GM19351 (cell line): Measurements from ENCODE around the gene NBL1.

Source experiments
- ATAC-seq: cut with Tn5 transposase; IDR thresholded peaks from one replicate; pipeline ENCODE4 v1.9.1; 2021; ENCODE audit warnings: mild to moderate bottlenecking, moderate library complexity; ENCODE audit not compliant: unreplicated experiment

The NBL1 gene, protein sequence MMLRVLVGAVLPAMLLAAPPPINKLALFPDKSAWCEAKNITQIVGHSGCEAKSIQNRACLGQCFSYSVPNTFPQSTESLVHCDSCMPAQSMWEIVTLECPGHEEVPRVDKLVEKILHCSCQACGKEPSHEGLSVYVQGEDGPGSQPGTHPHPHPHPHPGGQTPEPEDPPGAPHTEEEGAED

DNA sequence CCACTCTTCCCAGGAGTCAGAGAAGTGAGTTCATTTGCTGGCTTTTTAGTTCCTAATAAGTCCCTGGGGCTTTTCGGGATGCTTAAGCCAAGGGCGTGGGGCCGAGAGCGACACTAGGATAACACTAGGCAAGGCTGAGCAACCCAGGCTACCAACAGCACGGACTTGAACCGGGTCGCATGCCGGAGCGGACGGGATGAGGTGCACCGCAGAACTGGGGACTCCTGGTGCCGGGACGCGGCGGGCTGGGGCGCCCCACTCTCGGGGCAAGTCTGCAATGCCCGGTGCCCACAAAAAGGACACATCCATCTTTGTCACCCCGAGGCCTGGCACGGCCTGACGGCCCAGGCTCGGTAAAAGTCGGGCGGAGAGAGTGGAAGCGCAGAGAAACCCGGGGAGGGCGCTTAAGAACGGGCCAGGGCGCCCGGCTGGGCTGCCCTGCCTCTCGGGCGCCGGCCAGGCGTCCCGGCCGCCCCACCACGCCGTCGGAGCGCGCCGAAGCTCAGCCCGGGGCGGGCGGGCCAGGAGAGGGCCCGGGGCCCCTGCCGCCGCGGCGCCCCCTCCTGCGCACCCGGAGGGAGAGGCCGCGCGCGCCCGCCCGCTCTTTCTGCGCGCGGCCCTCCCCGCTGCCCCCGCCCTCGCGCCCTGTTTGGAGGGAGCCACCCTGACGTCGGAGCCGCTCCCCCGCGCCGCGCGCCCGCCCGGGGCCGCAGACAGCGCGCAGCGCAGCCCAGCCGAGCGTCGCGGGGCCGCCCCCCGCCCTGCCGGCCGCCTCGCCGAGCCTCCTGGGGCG is at the start of gene NBL1:
NBL1 (plus strand) TSS at position 710 of the 793 bp plus-strand sequence. CDS start 10,720 bp downstream, outside the sequence.
- peak; percentile 50 for ATAC-seq

DNA sequence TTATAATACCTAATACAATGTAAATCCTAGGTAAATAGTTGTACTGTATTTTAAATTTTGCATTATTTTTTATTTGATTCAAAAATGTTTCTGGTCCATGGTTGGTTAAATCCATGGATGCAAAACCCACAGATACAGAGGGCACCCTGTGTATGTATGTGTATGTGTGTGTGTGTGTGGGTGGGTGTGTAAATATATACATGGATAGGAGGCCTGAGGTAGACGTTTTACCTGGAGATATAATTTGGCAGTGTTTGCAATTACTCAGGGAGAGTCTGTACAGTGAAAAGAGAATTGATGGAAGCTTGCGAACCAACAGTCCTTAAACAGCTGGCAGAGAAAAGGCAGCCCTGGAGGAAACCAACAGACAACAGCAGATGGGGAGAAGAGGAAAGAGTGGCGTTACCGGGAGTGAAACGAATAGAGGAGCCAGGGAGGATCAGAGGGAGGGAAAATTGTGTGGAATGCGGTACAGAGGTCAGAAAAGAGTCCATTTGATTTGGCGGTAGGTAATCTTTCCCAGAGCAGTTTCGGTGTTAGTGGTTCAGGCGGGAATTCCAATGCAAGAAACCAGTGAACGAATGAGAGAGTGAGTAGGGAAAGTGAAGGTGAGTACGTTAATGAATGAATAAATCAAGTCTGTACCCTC is 47.9 kb upstream of the NBL1 start:
- ATAC-seq, result peak; percentile 4

DNA sequence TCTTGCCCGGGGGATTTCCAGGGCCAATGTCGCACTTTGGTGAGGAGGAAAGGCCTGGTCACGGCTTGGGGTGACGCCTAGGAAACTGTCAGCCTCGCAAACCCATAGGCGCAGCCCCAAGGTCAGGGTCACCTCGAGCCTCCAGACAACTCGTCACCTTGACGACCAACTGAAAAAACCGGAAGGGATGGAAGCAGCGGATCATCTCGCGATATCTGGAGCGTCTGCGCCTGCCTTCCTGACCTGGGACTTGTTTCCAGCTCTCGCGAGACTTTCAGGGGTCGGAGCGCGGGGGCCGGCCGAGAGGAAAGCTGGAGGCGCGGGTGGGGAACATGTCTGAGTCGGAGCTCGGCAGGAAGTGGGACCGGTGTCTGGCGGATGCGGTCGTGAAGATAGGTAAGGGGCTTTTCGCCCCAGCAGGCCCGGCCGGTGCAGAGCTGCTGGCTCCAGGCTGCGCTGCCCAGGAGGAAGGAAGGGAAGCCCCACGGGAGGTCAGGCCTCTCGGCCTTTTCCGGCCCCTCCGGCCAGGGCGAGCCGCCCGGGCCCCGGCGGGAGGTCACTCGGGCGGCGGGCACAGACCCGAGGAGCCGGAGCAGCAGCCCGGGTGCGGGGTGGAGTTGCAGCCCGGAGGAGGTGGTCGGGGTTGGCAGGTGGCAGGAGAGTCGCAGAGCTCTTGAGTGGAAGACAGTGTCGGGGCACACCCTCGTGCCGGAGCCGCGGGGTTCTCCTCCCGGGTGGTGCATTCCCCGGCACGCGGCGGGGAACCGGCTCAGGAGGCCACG is 47.2 kb upstream of the NBL1 start:
- ATAC-seq, result peak; percentile 86

DNA sequence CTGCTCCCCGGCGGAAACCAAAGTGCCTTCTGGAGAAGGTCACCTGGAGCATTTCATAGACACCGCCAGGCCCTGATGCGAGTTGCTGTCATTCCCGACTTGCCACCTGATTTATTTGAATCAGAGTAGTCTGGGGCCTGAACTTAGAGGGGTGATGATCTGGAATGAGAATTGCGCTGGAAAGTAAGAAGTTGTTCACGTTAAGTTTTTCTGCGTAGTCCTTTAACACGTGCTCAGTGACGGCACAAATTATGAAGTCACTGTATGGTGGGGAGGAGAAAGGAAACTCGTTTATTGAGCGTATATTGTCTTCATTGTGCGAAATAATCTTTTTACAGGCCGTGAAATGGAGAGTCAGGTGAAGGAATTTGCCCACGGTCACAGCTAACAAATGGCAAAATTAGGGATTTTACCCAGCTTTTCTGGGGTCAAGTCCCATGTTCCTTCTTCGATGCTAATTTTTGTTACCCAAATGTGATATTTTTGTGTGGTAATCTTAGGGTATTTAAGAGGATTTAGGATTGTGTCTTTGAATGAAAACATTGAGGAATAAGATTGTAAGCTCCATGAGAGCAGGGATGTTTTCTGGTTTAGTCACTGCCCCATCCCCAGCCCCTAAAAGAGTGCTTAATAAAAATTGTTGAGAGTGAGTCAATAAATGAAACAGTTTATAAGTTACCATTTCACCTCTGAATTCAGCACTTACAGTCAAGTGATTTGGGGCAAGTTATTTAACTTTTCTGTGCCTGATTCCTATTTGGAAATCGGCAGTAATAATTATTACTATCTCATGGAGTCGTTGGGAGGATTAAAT is 46.4 kb upstream of the NBL1 start:
- ATAC-seq, result no peak

DNA sequence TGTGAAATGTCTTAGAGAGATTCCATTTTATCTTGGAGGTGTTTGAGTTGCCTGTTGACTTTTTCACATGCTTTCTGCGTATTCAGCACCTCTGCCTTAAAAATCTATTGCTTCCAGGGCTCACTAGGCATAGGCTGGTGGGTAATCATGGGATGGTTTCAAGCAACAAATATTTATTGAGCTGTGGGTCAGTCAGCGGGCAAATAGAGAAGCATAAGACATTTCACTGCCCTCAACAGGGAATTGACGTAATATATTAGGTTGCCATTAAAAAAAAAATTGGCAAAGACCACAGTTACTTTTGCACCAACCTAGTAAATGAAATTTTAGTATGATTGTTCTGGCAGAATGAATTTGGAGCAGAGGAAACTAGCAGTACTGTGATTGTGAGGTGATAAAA is 44.3 kb upstream of the NBL1 start:
- no peak for ATAC-seq

DNA sequence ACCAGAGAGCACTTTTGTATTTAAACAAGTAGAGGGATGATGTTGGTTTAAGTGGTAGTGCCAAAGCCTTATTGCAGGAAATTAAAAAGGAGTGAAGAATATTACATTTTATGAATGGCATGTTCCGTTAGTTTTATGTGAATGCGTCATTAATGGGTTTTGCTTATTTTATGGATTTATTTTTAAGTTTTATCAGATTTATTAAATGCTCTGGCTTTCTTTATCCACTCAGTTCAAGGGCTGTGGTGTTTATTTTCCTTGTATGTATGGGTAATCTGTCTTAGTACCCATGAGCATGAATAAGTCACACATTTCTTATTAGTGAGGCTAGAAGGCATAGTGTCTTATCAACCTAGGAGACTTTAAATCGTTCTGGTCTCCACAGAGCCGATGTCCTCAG is 41.6 kb upstream of the NBL1 start:
- no peak for ATAC-seq

DNA sequence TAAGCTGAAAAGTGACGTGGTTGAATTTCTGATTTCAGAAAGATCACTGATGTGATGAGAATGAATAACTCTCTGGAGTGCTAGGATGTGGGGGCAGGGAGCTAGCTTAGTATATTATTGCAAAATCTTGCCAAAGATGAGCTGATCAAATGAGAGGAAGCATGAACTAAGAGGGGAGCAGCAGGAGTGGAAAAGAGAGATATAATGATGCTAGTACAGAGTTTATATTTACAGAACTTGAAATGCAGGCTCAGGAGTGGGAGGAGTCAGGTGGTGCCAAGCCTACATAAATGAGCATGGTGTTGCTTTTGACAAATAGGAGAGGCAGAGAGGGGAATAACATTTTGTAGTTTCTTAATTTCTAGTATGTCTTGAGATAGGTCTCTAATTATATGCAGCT is 38.1 kb upstream of the NBL1 start:
- ATAC-seq, result no peak

DNA sequence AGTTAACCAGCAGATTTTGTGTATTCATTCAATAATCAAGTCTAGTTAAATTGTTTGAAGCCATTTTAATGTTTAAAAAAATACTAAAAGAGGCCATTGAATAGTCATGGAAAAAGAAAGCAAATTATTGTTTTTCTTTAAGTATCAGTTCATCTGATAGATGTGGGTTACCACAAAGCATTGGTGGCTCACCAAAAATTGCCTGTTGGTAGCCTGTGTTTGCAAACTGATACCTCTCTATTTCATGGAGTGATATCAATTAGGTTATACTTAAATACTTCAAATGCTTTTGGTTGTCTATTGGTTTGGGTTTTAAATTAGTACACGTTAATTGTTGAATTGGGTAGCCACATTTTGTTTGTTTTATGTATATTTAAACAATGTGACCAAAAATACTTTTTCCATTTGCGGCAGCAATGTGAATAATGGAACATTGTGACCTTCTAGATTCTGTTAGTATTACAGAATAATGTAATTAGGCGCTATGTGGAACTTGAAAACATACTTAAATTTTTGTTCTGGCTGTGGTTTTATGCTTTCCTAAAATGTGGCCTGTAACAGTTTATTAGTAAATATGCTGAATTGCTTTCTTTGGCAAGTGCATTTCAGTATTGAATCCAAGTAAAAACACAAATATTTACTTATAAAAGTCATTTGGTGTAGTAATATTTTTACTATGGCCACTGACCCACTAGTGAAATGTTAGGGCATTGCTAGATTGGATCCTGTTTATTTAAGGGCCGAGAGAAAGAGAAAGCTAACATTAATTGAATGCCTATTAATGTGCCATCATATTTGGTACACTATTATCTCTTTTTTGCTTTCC is 37.1 kb upstream of the NBL1 start:
- ATAC-seq, result no peak

DNA sequence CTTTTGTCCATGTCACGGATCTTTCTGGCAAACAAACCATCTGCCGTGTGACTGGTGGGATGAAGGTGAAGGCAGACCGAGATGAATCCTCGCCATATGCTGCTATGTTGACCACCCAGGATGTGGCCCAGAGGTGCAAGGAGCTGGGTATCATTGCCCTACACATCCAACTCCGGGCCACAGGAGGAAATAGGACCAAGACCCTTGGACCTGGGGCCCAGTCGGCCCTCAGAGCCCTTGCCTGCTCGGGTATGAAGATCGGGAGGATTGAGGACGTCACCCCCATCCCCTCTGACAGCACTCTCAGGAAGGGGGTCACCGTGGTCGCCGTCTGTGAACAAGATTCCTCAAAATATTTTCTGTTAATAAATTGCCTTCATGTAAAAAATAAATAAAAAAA is 35.9 kb upstream of the NBL1 start:
- no peak for ATAC-seq

DNA sequence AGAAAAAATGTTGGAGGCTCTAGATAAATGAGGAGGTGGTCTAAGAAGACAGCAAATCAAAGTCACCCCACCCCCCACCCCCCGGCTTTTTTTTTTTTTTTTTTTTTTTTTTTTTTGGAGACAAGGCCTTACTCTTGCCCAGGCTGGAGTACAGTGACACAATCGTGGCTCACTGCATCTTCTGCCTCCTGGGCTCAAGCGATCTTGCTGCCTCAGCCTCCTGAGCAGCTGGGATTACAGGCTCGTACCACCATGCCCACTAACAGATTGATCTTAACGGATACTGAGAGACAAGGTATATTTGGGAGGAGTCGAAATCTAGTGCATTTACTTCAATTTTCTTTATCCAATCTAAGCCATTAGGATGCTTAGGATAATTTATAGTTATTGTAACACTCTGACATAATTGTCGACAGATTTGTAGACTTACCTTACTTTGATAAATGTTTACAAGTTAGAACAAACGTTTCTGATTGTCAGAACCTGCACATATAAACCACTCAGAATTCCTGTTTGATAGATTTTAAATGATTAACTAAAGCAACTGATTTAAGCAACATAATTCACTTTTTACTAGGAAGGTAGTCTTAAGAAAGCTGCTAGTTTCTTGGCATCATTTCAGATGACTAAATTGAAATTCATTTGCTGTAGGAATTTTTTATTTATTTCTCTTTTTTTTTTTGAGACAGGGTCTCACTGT is 33.7 kb upstream of the NBL1 start:
- no peak for ATAC-seq

DNA sequence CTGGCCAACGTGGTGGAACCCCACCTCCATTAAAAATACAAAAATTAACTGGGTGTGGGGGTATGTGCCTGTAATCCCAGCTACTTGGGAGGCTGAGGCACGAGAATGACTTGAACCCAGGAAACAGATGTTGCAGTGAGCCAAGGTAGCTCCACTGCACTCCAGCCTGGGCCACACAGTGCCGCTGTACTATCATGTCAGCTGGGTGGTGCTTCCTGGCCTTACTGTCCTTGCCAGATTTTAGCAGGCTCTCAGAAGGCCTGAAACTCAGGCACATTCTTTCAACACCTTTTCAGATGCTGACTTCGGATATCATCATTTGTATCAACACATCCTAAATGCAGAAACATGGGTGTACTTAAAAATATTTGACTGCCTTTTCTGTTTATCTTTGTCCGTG is 31.6 kb upstream of the NBL1 start:
- no peak for ATAC-seq

DNA sequence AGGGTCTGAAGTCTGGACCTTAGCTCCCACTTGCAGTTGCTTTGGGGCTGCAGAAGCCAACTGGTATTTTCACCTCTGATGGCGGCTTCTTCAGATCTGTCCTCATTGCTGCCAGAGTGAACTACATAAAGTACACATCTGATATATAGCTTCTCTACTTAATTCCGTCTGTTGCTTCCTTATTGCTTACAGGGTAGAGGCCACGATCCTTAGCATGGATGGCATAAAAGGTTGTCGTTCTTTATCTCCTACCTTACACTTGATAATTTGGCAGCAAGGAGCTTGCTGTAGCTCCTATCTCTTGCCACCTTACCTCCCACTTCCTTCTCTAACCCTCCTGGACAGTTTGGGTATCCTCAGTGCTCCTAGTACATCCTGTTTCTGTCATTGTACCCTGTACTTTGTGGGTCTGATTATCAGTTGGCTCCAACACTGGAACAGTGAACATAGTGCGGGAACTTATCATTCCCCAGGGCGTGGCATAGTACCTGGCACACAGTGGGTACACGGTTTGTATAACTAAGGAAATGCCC is 30.9 kb upstream of the NBL1 start:
- ATAC-seq, result no peak

DNA sequence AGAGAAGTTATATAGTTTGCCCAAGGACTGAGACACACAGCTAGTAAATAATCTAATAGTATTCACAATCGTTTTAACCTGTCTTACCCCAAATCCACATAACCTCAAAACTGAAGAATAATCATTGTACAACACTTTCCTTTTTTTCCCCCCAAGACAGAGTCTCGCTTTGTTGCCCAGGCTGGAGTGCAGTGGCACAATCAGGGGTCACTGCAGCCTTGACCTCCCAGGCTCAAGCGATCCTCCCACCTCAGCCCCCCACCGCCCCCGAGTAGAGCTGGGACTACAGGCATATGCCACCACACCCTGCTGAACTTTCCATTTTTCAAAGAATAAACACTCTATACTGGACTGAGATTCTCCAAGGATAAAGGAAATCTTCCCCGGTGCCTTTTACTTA is 28.7 kb upstream of the NBL1 start:
- ATAC-seq, result no peak

DNA sequence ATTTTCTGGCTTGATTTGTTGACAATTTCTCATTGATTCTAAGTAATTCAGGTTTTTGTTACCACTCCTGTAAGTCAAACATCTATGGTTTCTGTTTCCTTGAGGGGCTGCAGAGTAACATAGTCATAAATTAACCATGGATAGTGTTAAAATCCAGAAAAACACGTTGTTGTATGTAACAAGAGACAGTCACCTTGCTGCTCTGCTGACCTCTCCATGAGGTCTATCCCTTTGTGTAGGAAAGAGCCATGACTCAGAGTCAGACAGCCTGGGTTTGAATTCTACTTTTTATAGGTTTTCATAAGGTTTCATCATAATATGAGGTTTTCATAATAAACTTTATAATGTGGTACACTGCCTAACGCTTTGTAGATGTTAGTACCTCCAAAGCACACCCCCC is 27.6 kb upstream of the NBL1 start:
- ATAC-seq, result no peak

DNA sequence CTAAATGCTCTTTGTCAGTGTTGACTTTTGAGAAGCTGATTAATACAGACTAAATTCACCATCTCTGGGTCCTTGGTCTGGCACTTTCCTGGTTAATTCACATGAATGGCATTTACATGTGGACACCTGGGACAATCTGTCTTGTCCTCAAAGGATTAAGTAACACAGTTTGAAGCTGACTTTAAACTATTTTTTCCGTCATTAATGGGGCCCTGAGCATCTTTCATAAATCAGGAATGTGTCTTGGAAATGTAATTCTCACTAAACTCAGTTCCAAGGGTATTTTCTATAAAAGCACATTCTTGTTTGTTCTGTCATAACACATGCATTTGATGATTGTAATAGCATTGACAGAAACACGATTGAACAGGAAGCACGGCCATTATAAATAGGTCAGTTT is 26.7 kb upstream of the NBL1 start:
- no peak for ATAC-seq

DNA sequence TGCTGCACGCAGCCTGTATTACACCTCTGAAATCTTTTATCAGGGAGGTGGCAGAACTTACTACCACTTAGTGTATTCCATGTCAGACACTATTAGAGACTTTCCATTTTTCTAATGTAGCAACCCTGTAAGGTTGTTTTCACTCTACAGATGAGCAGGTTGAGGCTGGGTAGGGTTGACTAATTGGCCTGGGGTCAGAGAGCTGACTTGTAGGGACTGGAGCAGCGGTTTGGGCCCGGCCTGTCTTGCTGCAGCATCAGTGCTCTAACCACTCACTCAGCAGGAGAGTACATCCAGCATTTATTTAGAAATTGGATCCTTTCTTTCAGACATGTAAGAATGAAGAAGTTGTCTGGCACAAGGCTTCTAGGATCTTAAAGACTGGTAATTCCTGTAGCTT is 25.7 kb upstream of the NBL1 start:
- ATAC-seq, result no peak

DNA sequence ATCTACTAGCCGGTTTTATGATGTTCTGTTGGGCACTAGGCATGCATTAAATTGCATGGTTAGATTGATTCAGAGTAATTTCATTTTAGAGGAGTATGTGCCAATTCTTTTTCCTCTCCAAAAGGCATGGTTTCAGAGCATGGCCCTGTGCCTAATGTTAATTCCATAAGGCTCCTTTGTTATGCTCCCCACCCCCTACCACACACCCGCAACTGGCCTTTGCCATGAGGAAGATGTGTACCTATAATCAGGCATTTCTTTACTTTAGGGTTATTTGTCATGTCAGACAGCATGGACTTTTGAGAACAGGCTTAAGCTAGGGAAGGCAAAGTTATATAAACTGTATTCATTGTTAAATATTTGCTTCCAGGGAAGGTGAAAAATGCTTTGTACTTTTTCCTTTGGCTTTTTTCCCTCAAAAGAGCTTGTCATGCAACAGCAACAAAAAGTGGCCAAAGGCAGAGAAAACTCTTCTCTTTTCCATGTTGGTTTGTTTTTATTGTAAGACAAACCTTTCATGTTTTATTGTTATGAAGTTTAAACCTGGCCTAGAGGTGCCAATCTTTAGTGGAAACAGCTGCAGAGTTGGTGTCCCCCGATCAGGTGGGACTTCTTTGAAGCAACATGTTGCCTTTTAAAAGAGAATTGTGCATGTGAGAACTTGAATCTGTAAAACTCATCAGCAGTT is 24.3 kb upstream of the NBL1 start:
- ATAC-seq, result no peak

DNA sequence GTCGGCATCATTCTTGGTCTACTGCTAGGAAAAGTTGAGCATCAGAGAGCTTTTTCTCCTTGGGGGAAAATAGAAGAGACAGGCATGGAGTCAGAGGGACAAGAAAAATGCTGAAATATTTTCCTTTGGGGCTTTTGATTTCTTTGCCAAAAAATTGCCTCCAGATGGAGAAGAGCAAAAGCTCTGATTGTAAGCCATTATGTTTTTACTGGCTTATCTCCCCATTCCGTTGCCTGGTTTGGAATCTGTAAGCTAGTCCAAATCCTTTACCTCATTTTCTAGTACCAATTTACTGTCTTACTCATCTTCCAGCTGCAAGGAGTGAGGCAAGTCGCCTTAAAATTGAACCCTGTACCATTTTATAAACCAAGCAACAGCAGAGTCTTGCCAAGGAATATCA is 23.3 kb upstream of the NBL1 start:
- no peak for ATAC-seq
